ENCODE results near the gene ZNF212.

- TF ChIP-seq, protein P1, sequence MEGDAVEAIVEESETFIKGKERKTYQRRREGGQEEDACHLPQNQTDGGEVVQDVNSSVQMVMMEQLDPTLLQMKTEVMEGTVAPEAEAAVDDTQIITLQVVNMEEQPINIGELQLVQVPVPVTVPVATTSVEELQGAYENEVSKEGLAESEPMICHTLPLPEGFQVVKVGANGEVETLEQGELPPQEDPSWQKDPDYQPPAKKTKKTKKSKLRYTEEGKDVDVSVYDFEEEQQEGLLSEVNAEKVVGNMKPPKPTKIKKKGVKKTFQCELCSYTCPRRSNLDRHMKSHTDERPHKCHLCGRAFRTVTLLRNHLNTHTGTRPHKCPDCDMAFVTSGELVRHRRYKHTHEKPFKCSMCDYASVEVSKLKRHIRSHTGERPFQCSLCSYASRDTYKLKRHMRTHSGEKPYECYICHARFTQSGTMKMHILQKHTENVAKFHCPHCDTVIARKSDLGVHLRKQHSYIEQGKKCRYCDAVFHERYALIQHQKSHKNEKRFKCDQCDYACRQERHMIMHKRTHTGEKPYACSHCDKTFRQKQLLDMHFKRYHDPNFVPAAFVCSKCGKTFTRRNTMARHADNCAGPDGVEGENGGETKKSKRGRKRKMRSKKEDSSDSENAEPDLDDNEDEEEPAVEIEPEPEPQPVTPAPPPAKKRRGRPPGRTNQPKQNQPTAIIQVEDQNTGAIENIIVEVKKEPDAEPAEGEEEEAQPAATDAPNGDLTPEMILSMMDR (conservative IDR thresholded peaks at IDR 0.05 in 1 of 2, IDR thresholded peaks at IDR 0.05 in 1 of 2; ENCODE audit: low read depth in 1 of 2, low read length in 2 of 2) = no peak
- no peak for TF ChIP-seq EZH2 (IDR thresholded peaks at IDR 0.05; ENCODE audit: low read length, missing control alignments)
These were observed 12.9 kb downstream of the ZNF212 start for GRCh38 chr7:149252378-149252777.

All from fibroblast of lung (primary cell).